DMS53 treated with DMSO at 0.1 percent for 48 hours (cell line): ENCODE measurements around the gene IGSF23.
"Not testable (repeated sequence)": the region's sequence is repeated elsewhere in the genome, so short reads cannot be mapped to it uniquely, and the experiment has no call there.

Experiments
- DNase-seq: peaks from one replicate; lab custom pipeline; 2025; ENCODE audit not compliant: unreplicated experiment; lab: John Stamatoyannopoulos, UW

IGSF23 gene

DNA sequence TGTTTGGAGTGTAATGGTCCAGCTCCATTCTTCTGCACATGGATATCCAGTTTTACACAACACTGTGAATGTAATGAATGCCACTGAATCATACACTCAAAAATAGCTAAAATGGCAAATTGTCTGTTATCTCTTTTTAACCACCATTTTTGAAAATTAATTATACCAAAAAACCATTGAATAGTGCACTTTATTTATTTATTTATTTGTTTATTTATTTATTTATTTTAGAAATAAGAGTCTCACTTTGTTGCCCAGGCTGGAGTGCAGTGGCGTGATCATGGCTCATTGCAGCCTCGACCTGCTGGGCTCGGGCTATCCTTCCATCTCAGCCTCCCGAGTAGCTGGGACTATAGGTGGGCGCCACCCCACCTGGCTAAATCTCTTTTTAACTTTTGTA, 50.6 kb downstream of the IGSF23 start:
- no peak for DNase-seq

DNA sequence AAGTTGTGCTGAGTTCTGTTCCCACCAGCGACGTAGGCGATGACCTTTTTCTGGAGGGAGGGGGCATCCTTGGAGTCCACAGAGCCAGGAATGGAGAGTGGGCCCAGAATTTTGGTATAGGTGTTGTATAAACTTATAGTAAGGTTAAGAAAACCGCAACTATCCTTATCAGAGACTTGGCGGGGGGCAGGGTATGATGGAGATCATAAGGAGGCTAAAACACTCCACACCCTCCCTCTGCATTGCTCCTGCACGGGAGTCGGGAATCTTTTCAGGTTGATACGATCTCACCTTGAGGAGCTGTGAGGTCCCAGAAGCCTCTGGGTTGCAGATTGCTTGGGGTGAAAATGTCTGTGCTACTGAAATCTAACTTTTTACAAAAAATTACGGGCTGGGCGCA, 51.6 kb downstream of the IGSF23 start:
- no peak for DNase-seq

DNA sequence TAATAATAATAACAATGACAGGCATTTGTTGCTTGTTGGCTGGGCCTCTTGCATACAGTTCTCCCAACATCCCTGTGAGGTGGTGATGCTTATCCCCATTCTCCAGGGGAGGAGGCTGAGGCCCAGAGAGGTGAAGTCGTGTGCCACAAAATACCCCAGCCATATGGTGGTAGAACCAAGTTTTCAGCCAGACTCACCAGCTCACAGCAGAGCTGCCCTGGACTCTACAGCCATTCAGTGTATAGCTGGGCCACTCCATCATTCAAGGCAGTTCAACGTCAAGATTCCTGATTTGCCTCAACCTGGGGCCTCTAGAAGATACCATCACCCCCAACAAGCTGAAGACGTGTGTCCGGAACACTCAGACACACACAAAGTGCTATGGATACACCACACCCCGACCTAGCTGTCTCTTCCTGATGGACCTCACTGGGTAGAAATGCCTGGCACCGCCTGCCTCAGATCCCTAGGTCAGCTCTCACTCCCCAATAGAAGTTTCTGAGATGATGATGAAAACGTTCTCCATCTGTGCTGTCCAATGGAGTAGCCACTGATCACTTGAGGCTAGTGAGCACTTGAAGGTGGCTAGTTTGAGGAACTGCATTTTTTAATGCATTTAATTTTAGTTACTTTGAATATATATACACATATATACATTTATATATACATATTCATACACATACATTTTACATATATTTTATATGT, 53.6 kb downstream of the IGSF23 start:
- no peak for DNase-seq

DNA sequence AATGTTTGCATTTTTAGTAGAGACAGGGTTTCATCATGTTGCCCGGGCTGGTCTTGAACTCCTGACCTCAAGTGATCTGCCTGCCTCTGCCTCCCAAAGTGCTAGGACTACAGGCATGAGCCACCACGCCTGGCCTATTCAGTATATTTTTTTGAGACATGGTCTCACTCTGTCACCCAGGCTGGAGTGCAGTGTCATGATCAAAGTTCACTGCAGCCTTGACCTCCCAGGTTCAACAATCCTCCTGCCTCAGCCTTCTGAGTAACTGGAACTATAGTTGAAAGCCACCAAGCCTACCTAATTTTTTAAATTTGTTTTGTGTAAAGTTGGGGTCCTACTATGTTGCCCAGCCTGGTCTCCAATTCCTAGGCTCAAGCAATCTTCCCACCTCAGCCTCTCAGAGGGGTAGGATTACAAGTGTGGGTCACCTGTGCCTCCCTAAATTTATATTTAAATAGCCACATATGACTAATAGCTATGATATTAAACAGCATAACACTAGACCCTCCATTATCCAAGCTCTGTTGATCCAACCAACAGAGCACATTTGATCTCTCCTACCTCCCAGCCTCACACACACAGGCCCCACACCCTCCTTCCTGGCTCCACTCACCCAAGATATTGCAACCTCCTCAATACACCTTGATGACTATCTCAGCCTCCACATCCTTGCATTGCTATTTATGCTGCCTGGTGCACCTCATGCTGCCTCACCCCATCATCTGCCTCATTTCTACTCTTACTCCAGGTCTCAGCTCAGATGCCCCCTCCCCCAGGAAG, 55.8 kb downstream of the IGSF23 start:
- no peak for DNase-seq

DNA sequence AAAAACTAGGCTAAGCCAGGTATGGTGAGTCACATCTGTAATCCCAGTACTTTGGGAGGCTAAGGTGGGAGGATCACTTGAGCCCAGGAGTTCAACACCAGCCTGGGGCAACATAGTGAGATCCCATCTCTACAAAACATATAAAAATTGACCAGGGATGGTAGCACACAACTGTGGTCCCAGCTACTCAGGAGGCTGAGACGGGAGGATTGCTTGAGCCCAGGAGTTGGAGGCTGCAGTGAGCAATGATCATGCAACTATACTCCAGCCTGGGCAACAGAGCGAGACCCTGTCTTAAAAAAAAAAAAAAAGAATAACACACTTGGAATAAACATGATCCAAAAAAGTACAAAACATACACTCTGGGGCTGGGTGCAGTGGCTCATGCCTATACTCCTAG, 56.7 kb downstream of the IGSF23 start:
- DNase-seq = not testable (repeated sequence)

DNA sequence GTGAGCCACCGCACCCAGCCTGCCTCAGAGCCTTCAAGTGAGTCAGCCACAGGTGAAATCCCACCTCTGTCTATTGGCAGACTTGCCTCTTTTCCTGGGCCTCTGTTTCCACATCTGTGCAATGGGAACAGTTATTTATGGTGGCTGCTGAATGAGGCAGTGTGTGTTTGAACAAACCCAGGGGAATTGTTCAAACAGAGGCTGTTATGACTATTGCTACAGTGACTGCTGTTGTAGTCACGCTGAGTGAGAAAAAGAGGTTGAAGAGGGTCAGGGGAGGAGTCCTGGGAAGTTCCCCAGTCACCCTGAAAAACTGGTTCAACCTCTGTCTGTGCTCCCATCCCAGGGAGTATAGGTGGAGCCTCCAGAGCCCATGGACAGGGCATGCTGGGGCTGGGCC, 58.0 kb downstream of the IGSF23 start, which contains the start of gene CEACAM19:
CEACAM19 (plus strand) TSS at position 83 of the 400 bp plus-strand sequence. CDS start 450 bp downstream, outside the sequence.
- peak; percentile 53 for DNase-seq

DNA sequence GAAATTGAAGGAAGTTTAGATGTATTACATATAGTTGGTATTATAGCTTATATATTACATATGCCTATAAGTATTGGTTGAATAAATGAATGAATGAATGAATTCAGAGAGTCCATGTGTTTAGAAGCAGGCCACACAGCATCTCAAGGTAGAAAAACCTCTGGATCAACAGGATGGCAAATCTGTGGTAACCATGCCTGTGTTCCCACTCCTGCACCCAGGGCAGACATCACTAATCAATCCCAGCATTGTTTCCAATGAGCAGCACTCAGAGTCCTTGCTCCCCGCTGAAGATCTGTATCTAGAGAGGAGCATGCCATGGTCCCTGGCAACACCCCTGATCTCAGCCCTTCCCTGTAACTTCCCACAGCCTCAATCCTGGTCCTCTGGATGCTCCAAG, 58.9 kb downstream of the IGSF23 start:
- DNase-seq = no peak

DNA sequence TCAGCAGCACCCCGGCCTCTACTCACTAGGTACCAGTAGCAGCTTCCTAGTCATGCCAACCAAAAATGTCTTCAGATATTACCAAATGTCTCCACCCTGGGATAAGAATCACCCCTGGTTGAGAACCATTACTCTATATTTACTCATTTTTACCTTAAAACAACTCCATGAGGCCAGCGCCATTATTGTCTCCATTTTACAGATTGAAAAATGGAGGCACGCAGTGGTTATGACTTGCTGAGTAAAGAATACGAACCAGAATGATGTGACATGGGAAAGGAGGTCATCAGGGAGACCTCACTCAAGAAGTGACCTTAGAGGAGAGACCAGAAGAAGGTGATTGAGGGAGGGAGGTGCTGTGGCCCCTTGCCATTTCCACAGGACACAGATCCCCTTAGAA, 60.1 kb downstream of the IGSF23 start:
- DNase-seq = no peak

DNA sequence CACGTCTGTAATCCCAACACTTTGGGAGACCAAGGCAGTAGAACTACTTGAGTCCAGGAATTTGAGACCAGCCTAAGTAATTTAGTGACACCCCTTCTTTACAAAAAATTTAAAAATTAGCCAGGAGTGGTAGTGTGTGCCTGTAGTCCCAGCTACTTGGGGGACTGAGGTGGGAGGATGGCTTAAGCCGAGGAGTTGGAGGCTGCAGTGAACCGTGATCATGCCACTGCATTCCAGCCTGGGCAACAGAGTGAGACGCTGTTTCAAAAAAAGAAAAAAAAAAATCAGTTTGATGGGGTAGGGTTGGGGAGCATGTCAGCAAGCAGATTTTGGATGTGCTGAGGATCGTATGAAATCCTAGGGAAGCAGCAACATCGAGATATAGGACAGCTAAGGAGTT, 62.2 kb downstream of the IGSF23 start:
- no peak for DNase-seq

DNA sequence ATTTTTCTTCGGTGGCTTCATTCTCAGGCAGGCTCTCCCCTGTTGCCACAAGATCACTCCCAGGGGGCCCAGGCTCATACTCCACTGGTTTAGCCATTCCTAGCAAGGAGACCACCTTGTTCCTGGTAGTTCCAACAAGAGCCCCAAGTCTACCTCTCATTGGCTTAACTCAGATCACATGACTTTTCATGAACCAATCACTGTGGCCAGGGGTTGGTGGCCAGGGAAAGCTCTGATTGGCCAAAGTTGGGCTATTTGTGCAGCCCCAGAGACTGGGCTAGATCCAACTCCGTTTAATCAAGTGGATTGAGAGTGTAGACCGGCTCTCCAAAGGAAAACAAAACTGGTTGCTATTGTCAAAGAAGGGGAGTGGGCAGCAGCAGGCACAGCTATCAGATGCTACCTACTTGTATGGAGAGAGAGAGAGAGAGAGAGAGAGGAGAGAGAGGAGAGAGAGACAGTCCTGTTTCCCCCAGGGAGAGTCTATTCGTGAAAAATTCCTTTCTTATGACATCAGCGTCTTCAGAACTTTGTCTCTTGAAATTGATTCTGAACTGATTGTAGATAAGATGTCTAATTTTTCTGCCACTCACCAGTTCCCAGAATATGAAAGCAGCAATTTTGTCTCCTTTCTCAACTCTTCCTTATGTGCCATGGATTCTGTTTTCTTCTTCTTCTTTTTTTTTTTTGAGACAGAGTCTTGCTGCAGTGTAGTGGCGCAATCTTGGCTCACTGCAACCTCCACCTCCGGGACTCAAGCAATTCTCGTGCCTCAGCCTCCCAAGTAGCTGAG, 63.9 kb downstream of the IGSF23 start:
- no peak for DNase-seq

DNA sequence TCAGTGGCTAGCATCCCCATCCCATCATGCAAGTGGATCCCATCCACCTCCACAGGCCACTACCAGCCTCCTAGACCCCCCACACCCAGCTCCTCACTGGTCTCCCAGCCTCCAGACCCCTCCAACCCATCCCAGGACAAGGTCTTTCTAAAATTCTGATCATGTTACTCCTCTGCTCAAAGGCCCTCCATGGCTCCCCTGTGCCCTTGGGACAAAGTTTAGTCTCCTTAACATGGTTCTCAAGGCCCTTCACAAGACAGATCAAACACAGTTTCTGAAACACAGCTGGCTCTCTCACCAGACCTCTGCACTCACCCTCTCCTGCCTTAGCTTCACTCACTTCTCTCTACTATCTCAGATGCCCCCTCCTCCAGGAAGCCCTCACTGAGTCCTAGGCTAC, 67.2 kb downstream of the IGSF23 start:
- no peak for DNase-seq

DNA sequence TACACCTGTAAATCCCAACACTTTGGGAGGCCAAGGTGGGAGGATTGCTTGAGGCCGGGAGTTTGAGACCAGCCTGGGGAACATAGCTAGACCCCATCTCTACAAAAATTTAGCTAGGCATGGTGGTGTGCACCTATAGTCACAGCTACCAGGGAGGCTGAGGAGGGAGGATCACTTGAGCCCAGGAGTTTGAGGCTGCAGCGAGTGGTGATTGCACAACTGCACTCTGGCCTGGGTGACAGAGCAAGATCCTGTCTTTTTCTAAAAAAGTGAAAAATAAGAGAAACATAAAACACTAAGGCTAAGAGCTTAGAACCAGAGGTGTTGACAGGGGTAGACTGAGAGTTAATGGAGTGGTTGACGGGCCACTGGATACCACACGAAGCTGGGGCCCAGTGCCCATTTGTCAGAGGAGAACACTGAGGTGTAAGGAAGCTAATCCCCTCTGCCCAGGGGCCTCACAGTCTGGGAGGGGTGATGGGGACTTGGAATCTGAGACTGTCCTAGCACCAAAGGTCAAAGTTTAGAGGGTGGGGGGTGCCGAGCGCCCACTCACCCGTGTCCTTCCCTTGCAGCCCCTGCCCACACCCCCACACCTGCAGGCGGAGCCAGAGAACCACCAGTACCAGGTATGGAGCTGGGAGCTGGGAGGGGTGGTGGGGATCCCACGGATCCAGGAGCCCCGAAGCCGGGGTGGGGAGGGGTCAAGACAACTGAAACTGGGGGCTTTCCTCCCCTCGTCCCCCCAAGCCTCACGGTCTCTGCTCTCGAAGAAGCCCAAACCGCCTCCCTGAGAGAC, 68.8 kb downstream of the IGSF23 start:
- DNase-seq = no peak

DNA sequence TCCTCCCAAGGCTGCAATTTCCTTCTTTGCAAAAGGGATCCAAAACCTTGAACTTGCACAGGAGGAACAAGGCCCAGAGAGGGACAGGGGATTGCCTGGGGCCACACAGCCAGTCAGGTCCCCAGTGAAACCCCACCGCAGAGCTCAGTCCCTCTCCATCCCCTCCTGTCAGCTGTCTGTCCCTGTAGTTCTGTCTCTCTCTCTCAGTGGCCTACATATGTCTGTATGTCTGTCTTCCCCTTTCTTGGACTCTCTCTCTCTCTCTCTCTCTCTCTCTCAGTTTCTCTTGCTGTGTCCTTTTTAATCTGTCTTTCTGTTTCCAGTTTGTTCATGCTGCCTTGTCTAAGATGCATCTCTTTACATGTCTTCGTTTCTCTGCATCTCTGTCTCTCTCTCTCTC, 69.4 kb downstream of the IGSF23 start:
- no peak for DNase-seq

DNA sequence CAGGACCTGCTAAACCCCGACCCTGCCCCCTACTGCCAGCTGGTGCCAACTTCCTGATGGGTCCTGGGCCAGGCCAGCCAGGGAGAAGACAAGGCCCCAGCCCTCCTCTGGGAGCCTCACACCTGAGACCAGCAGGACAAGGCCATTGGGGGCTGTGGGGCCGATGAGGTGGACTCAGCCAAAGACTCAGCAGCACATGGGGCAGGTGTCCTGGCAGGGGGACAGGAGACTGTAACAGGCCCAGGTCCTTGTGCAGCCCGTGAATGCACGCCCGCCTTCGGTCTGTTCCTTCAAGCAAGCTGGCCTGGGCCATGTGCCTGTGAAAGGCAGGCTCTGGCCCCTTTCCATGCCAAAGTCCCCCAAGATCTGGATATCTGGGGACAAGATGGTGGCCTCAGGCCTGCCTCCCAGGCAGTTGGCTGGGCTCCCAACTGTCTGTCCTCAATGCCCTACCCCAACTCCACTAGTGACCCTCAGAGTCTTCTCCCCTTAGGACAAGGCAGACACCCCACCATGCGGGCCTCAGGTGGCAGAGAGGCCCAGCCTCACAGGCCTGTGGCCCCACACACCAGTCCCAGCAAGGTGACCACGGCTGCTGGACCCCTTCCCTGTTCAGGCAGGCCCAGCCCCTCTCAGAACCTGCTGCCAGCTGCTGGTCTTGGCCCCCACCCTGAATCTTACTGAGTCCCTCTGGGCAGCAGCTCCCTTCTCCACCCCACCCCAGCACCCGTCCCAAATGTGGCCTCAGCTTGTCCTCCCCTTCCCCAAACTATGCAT, 70.3 kb downstream of the IGSF23 start:
- DNase-seq = no peak

DNA sequence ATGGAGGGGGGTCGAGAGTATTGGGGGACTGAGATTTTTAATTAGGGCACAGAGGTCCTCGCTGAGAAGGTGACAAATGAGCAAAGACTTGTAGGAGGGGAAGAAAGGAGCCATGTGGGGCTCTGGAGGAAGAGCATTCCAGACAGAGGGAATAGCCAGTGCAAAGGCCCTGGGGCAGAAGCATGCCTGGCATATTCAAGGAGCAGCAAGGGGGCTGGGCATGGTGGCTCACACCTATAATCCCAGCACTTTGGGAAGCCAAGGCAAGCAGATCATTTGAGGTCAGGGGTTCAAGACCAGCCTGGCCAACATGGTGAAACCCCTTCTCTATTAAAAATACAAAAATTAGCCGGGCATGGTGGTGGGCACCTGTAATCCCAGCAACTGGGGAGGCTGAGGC, 71.0 kb downstream of the IGSF23 start:
- not testable (repeated sequence) for DNase-seq

DNA sequence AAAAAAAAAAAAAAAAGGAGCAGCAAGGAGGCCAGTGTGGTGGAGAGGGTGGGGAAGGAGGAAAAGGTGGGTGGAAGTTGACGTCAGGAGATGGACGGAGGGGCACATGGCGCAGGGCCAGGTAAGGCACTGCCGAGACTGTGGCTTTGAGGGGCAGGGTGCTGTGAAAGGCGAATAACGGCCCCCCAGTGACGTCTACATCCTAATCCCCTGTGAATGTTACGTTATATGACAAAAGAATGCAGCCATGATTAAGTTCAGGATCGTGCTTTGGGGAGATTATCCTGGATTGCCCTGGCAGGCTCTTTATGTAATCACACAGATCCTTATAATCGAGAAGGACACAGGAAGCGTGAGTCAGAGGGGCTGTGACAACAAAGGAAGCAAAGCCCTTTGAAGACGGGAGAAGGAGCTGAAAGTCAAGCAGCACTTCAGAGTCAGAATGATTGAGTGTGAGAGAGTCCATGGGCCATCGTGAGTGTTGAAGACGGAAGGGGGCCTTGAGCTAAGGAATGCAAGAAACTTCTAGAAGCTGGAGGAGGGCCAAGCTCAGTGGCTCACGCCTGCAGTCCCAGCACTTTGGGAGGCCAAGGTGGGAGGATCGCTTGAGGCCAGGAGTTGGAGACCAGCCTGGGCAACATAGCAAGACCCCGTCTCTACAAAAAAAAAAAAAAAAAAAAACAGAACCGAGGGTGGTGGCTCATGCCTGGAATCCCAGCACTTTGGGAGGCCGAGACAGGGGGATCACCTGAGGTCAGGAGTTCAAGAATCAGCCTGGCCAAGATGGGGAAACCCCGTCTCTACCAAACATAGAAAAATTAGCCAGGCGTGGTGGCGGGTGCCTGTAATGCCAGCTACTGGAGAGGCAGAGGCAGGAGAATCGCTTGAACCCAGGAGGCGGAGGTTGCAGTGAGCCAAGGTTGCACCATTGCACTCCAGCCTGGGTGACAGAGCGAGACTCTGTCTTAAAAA, 71.8 kb downstream of the IGSF23 start:
- DNase-seq = peak; percentile 52

DNA sequence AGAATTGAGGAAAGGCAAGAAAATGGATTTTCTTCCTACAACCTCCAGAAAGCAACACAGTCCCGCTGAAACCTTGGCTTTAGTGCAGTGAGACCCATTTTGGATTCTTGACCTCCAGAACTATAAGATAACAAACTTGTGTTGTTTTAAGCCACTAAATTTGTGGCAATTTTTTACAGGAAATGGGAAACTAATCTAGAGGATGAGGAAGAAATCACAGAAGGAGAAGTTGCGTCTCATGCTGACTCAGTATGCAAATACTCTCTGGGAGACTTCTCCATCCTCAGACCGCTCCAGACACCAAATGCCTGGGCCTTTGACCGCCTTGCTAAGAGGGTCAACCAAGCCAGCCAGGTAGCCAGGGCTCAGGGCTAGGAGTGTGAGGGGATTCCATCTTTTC, 72.5 kb downstream of the IGSF23 start:
- DNase-seq = no peak
